Fibroblast of lung (primary cell): ENCODE measurements around the gene AKT2.

Experiments used
- EZH2 ChIP-seq: IDR thresholded peaks from 2 replicates; pipeline ENCODE4 v1.5.1; 2012; ENCODE audit warnings: low read length, control low read depth, mild to moderate bottlenecking; ENCODE audit errors: missing control alignments
- TF ChIP-seq, protein P1 (sequence below), 2 donors: IDR thresholded peaks in 1 of 2; conservative IDR thresholded peaks in 1 of 2; 1 replicate in 1 of 2; 2 replicates in 1 of 2; pipeline ENCODE4 v1.5.1; 2011 to 2012; ENCODE audit warnings: low read length in 2 of 2, control low read depth in 1 of 2, inconsistent platforms in 1 of 2, low read depth in 1 of 2, mild to moderate bottlenecking in 1 of 2

DNA sequence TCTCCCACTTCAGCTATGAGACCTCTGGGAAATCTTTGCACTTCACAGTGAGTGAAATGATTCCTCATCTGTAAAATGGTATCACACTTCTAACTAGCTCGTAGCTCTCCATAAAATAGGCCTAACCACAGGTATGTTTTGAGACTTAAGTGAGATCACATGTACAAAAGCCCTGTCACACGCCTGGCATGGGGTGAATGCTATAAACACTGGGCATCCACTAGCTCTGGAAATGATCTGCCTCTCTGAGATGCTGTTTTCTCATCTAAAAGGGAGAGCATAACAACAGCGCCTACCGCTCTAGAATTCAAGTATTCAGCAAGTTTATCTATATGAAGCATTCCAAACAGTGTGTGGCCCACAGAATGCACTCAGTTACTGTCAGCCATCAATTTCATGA lies 2.2 kb downstream of the AKT2 start:
- TF ChIP-seq, protein P1, sequence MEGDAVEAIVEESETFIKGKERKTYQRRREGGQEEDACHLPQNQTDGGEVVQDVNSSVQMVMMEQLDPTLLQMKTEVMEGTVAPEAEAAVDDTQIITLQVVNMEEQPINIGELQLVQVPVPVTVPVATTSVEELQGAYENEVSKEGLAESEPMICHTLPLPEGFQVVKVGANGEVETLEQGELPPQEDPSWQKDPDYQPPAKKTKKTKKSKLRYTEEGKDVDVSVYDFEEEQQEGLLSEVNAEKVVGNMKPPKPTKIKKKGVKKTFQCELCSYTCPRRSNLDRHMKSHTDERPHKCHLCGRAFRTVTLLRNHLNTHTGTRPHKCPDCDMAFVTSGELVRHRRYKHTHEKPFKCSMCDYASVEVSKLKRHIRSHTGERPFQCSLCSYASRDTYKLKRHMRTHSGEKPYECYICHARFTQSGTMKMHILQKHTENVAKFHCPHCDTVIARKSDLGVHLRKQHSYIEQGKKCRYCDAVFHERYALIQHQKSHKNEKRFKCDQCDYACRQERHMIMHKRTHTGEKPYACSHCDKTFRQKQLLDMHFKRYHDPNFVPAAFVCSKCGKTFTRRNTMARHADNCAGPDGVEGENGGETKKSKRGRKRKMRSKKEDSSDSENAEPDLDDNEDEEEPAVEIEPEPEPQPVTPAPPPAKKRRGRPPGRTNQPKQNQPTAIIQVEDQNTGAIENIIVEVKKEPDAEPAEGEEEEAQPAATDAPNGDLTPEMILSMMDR (conservative IDR thresholded peaks at IDR 0.05 in 1 of 2, IDR thresholded peaks at IDR 0.05 in 1 of 2; ENCODE audit: low read depth in 1 of 2, low read length in 2 of 2), result no peak
- no peak for TF ChIP-seq EZH2
